Mesendoderm (in vitro differentiated cells): ENCODE results near the gene DOCK2.
"Not testable (repeated sequence)": the region's sequence is repeated elsewhere in the genome, so short reads cannot be mapped to it uniquely, and the experiment has no call there.

ENCODE experiments used
- DNase-seq: peaks from one replicate; pipeline ENCODE4 v3.0.0; 2013
- H2AK5ac ChIP-seq: 2 replicates; pipeline ENCODE4 v1.6.1; 2013; ENCODE audit warnings: low read length, inconsistent platforms
- H2BK120ac ChIP-seq: 2 replicates; pipeline ENCODE4 v1.6.1; 2013; ENCODE audit warnings: low read depth, mild to moderate bottlenecking, low read length, moderate library complexity, mixed read lengths
- H2BK15ac ChIP-seq: replicated peaks from 2 replicates; pipeline ENCODE4 v1.6.1; 2013; ENCODE audit warnings: low read depth, mild to moderate bottlenecking, moderate library complexity
- H2BK5ac ChIP-seq: 2 replicates; pipeline ENCODE4 v1.6.1; 2013; ENCODE audit warnings: low read length, inconsistent platforms
- H3K18ac ChIP-seq: 2 replicates; pipeline ENCODE4 v1.6.1; 2013; ENCODE audit warnings: mild to moderate bottlenecking, low read length, mixed read lengths
- H3K23ac ChIP-seq: one replicate; pipeline ENCODE4 v1.6.1; 2013; ENCODE audit warnings: low read length
- H3K27ac ChIP-seq: 2 replicates; pipeline ENCODE4 v1.5.1; 2013; ENCODE audit warnings: low read depth, mild to moderate bottlenecking, inconsistent platforms, low read length, moderate library complexity
- H3K27me3 ChIP-seq: 2 replicates; pipeline ENCODE4 v1.6.1; 2013; ENCODE audit warnings: low read length, control low read depth, mild to moderate bottlenecking, inconsistent platforms; ENCODE audit not compliant: insufficient read depth, poor library complexity
- H3K36me3 ChIP-seq: 2 replicates; pipeline ENCODE4 v1.6.1; 2013; ENCODE audit warnings: low read length, inconsistent platforms; ENCODE audit not compliant: control insufficient read depth, insufficient read depth
- H3K4ac ChIP-seq: one replicate; pipeline ENCODE4 v1.6.1; 2013; ENCODE audit warnings: low read depth, mild to moderate bottlenecking, low read length, moderate library complexity
- H3K4me1 ChIP-seq: 2 replicates; pipeline ENCODE4 v1.6.1; 2013; ENCODE audit warnings: low read depth, low read length, inconsistent platforms; ENCODE audit not compliant: control insufficient read depth
- H3K4me2 ChIP-seq: 2 replicates; pipeline ENCODE4 v1.6.1; 2013; ENCODE audit warnings: low read length
- H3K4me3 ChIP-seq: 2 replicates; pipeline ENCODE4 v1.5.1; 2013; ENCODE audit warnings: mild to moderate bottlenecking, low read length
- H3K56ac ChIP-seq: one replicate; pipeline ENCODE4 v1.6.1; 2013; ENCODE audit warnings: low read length
- H3K79me1 ChIP-seq: 2 replicates; pipeline ENCODE4 v1.6.1; 2013; ENCODE audit warnings: low read length, inconsistent platforms
- H3K79me2 ChIP-seq: 2 replicates; pipeline ENCODE4 v1.6.1; 2013; ENCODE audit warnings: mild to moderate bottlenecking, low read length; ENCODE audit not compliant: control insufficient read depth, insufficient read depth
- H3K9ac ChIP-seq: 2 replicates; pipeline ENCODE4 v1.6.1; 2013; ENCODE audit warnings: low read length, inconsistent platforms
- H4K5ac ChIP-seq: one replicate; pipeline ENCODE4 v1.6.1; 2013; ENCODE audit warnings: low read length
- H4K8ac ChIP-seq: one replicate; pipeline ENCODE4 v1.6.1; 2013; ENCODE audit warnings: low read depth, mild to moderate bottlenecking, control low read depth, low read length, moderate library complexity
- WGBS: extraction: QIAGEN DNeasy Blood & Tissue Kit; methylation state at CpG from one replicate; pipeline ENCODE4 v1.1.7; 2013; ENCODE audit warnings: low lambda C conversion rate, missing lambda C conversion rate; ENCODE audit not compliant: insufficient coverage; ENCODE audit errors: extremely low coverage; 5-methylcytosine and 5-hydroxymethylcytosine counted together

DOCK2 gene

GRCh38 chr5:169615561-169615960, 21.5 kb upstream of the DOCK2 start:
- Histone ChIP-seq H3K23ac (no peak overlapping the region), H2AK5ac (no peak overlapping the region), H3K56ac (no peak overlapping the region), H3K9ac (no peak overlapping the region), H3K79me2 (no peaks in the 10 kb centered on the region), H3K4me3 (no peak overlapping the region), H4K5ac (no peak overlapping the region), H2BK5ac (no peak overlapping the region), H3K4ac (no peak overlapping the region), H3K18ac (no peak overlapping the region), H3K27ac (no peak overlapping the region), H3K27me3 (no peaks in the 10 kb centered on the region), H3K4me2 (no peak overlapping the region), H3K4me1 (no peaks in the 10 kb centered on the region), H2BK120ac (no peak overlapping the region), H2BK15ac (no peak overlapping the region), H3K36me3 (no peaks in the 10 kb centered on the region), H3K79me1 (no peaks in the 10 kb centered on the region), H4K8ac (no peak overlapping the region)
- no CpG with 5 or more reads among the region's 1 CpG for WGBS
- no peak for DNase-seq

DNA sequence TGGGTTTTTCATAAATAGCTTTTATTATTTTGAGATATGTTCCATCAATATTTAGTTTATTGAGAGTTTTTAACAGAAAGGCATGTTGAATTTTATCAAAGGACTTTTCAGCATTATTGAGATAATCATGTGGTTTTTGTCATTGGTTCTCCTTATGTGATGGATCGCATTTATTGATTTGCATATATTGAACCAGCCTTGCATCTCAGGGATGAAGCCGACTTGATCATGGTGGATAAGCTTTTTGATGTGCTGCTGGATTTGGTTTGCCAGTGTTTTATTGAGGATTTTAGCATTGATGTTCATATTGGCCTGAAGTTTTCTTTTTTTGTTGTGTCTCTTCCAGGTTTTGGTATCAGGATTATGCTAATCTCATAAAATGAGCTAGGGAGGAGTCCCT, 12.8 kb upstream of the DOCK2 start:
- H2BK15ac ChIP-seq, H3K36me3 ChIP-seq, H3K4me1 ChIP-seq, H3K27me3 ChIP-seq, H3K23ac ChIP-seq, H3K4me3 ChIP-seq, H2AK5ac ChIP-seq, H3K79me2 ChIP-seq, H4K5ac ChIP-seq, H3K4me2 ChIP-seq, H2BK120ac ChIP-seq, H3K79me1 ChIP-seq, H3K18ac ChIP-seq, H3K9ac ChIP-seq, H4K8ac ChIP-seq, DNase-seq, H3K56ac ChIP-seq, H3K4ac ChIP-seq, H2BK5ac ChIP-seq, H3K27ac ChIP-seq: not testable (repeated sequence)
- no CpG with 5 or more reads among the region's 2 CpGs for WGBS

DNA sequence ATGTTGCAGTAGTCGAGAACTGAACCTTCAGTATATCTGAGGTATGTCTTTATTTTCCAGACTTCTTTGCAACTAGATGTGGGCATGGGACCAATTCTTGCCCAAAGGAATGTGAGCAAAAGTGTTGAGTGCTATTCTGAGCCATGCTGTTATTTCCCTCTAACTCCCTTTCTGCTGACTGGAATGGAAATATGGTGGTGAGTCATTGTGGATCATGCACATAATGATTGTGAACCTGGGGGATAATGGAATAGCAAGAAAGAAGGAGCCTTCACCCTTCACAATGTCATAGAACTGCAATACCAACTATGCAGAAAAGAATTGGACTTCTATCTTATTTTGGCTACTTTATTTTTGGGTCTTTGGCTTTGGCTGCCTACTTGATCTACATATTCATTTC, 10.3 kb upstream of the DOCK2 start:
- WGBS: no CpG with 5 or more reads among the region's 1 CpG
- Histone ChIP-seq H2BK120ac (no peak overlapping the region), H3K9ac (no peak overlapping the region), H3K23ac (no peak overlapping the region), H3K18ac (no peak overlapping the region), H4K8ac (no peak overlapping the region), H3K36me3 (no peaks in the 10 kb centered on the region), H2BK15ac (no peak overlapping the region), H3K4ac (no peak overlapping the region), H3K27ac (no peak overlapping the region), H3K27me3 (no peaks in the 10 kb centered on the region), H3K4me3 (no peak overlapping the region), H3K4me1 (no peaks in the 10 kb centered on the region), H2BK5ac (no peak overlapping the region), H3K56ac (no peak overlapping the region), H4K5ac (no peak overlapping the region), H3K79me1 (no peaks in the 10 kb centered on the region), H3K4me2 (no peak overlapping the region), H2AK5ac (no peak overlapping the region), H3K79me2 (no peaks in the 10 kb centered on the region)
- no peak for DNase-seq

DNA sequence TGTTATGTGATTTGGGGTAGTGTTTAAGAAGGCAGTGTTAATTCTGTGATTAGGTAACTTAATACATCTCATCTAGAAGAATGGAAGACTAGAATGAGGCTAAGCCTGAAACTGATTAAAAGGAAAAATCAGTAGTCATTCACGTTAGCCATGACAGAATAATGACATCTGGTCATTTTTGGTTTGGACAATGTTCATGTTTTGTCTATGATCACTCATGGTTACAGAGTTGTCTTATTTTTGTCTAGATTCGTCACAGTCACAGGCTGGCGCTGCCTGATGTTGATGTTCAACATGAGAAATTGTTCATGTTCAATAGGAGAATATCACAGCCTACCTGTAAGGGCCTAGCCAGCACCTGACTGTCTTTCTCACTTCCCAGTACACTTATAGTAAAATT, 9.5 kb upstream of the DOCK2 start:
- Histone ChIP-seq H3K56ac (no peak overlapping the region), H3K23ac (no peak overlapping the region), H3K18ac (no peak overlapping the region), H2AK5ac (no peak overlapping the region), H2BK5ac (no peak overlapping the region), H3K9ac (no peak overlapping the region), H3K27me3 (no peaks in the 10 kb centered on the region), H3K27ac (no peak overlapping the region), H3K4me2 (no peak overlapping the region), H3K4ac (no peak overlapping the region), H2BK15ac (no peak overlapping the region), H3K79me2 (no peaks in the 10 kb centered on the region), H4K5ac (no peak overlapping the region), H2BK120ac (no peak overlapping the region), H3K79me1 (no peaks in the 10 kb centered on the region), H3K36me3 (no peaks in the 10 kb centered on the region), H3K4me3 (no peak overlapping the region), H4K8ac (no peak overlapping the region), H3K4me1 (no peaks in the 10 kb centered on the region)
- no CpG with 5 or more reads among the region's 3 CpGs for whole genome bisulfite sequencing
- no peak for DNase-seq

DNA sequence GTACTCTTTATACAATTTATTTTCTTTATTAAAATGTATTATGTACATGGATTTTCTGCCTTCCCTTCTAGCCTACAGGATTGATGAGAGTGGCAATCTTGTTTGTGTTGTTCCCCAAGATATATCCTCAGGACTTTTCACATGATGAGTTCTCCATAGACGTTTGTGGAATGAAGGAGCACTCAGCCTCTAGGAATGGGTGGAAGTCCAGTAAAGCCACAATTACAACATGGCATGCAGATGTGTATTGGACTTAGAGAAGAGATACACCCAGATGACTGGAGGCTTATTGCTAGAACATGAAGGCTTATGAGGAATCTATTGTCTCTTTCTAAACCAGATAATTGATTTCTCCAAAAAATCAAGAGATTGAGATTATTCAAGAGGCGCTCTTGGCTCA, 8.2 kb upstream of the DOCK2 start:
- Histone ChIP-seq H3K4ac (no peak overlapping the region), H4K8ac (no peak overlapping the region), H3K4me2 (no peak overlapping the region), H2AK5ac (no peak overlapping the region), H3K18ac (no peak overlapping the region), H3K4me3 (no peak overlapping the region), H4K5ac (no peak overlapping the region), H3K9ac (no peak overlapping the region), H2BK5ac (no peak overlapping the region), H2BK15ac (no peak overlapping the region), H3K56ac (no peak overlapping the region), H3K4me1 (no peaks in the 10 kb centered on the region), H3K36me3 (no peaks in the 10 kb centered on the region), H3K79me1 (no peaks in the 10 kb centered on the region), H2BK120ac (no peak overlapping the region), H3K27me3 (no peaks in the 10 kb centered on the region), H3K23ac (no peak overlapping the region), H3K79me2 (no peaks in the 10 kb centered on the region), H3K27ac (no peak overlapping the region)
- no peak for DNase-seq
- no CpG with 5 or more reads among the region's 2 CpGs for whole genome bisulfite sequencing

- Histone ChIP-seq H2BK15ac (no peak overlapping the region), H3K79me2 (no peaks in the 10 kb centered on the region), H3K4me1 (no peaks in the 10 kb centered on the region), H4K8ac (no peak overlapping the region), H2BK120ac (no peak overlapping the region), H3K79me1 (no peaks in the 10 kb centered on the region), H3K4me3 (no peak overlapping the region), H3K18ac (no peak overlapping the region), H3K27ac (no peak overlapping the region), H3K23ac (no peak overlapping the region), H3K56ac (no peak overlapping the region), H3K27me3 (no peaks in the 10 kb centered on the region), H3K9ac (no peak overlapping the region), H3K36me3 (no peaks in the 10 kb centered on the region), H2BK5ac (no peak overlapping the region), H2AK5ac (no peak overlapping the region), H3K4me2 (no peak overlapping the region), H3K4ac (no peak overlapping the region), H4K5ac (no peak overlapping the region)
- no peak for DNase-seq
- WGBS: no CpG with 5 or more reads among the region's 6 CpGs
Measured at GRCh38 chr5:169629847-169630548, 7.1 kb upstream of the DOCK2 start.
